HG02610 (cell line): ENCODE data around the gene SYNGR4.

Experiments
- ATAC-seq: cut with Tn5 transposase; IDR thresholded peaks from one replicate; pipeline ENCODE4 v1.9.1; 2021; ENCODE audit warnings: mild to moderate bottlenecking, moderate library complexity; ENCODE audit not compliant: unreplicated experiment

SYNGR4 gene

GRCh38 chr19:48341515-48342413 is 22.4 kb upstream of the SYNGR4 start:
- ATAC-seq, result no peak

- ATAC-seq, result no peak
Observed at GRCh38 chr19:48342414-48342738, 21.8 kb upstream of the SYNGR4 start.

- no peak for ATAC-seq
Observed at GRCh38 chr19:48342841-48343540, 21.2 kb upstream of the SYNGR4 start.

GRCh38 chr19:48344892-48345291 is 19.3 kb upstream of the SYNGR4 start:
- no peak for ATAC-seq

GRCh38 chr19:48346191-48346590 is 18.0 kb upstream of the SYNGR4 start:
- ATAC-seq, result no peak

- ATAC-seq, result no peak
Observed at GRCh38 chr19:48348045-48348444, 16.1 kb upstream of the SYNGR4 start.

GRCh38 chr19:48348737-48349136 is 15.4 kb upstream of the SYNGR4 start:
- ATAC-seq, result no peak

- no peak for ATAC-seq
Observed at GRCh38 chr19:48350856-48351255, 13.3 kb upstream of the SYNGR4 start.

GRCh38 chr19:48351341-48351752 is 12.8 kb upstream of the SYNGR4 start:
- no peak for ATAC-seq

- no peak for ATAC-seq
Observed at GRCh38 chr19:48353677-48354076, 10.5 kb upstream of the SYNGR4 start.

- no peak for ATAC-seq
Observed at GRCh38 chr19:48354332-48354992, 9.7 kb upstream of the SYNGR4 start.

- ATAC-seq, result no peak
Observed at GRCh38 chr19:48355365-48355954, 8.7 kb upstream of the SYNGR4 start.

- no peak for ATAC-seq
Observed at GRCh38 chr19:48359123-48359522, 5.0 kb upstream of the SYNGR4 start.

- no peak for ATAC-seq
Observed at GRCh38 chr19:48361912-48362311, 2.3 kb upstream of the SYNGR4 start.

GRCh38 chr19:48362716-48363499 is 1.3 kb upstream of the SYNGR4 start:
- ATAC-seq, result peak; percentile 53

GRCh38 chr19:48363500-48363809 is 712 bp upstream of the SYNGR4 start:
- ATAC-seq, result peak; percentile 16

- no peak for ATAC-seq
Observed at GRCh38 chr19:48364598-48365348, 606 bp downstream of the SYNGR4 start.

- no peak for ATAC-seq
Observed at GRCh38 chr19:48365602-48366001, 1.4 kb downstream of the SYNGR4 start.

- ATAC-seq, result no peak
Observed at GRCh38 chr19:48367855-48368254, 3.7 kb downstream of the SYNGR4 start.

GRCh38 chr19:48368936-48369335 is 4.8 kb downstream of the SYNGR4 start:
- no peak for ATAC-seq
